ENCODE measurements around the gene SLC5A2.

Gene SLC5A2

DNA sequence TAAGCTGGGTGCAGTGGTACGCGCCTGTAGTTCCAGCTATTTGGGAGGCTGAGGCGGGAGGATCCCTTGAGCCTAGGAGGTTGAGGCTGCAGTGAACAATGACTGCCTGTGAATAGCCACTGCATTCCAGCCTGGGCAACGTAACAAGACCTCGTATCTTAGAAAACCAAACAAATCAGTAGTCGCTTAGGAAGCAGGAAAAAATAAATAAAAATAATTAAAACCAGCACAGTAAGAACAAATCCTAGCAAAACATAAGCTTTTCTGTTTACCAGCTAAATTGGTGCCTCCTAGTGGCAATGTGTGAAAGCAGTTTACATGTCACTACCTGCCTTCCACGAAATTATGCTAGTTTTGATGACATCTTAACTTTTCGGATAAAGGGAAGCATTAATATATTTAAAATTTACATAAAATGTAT, 22.3 kb upstream of the SLC5A2 start:
- DNase-seq, result no peak

DNA sequence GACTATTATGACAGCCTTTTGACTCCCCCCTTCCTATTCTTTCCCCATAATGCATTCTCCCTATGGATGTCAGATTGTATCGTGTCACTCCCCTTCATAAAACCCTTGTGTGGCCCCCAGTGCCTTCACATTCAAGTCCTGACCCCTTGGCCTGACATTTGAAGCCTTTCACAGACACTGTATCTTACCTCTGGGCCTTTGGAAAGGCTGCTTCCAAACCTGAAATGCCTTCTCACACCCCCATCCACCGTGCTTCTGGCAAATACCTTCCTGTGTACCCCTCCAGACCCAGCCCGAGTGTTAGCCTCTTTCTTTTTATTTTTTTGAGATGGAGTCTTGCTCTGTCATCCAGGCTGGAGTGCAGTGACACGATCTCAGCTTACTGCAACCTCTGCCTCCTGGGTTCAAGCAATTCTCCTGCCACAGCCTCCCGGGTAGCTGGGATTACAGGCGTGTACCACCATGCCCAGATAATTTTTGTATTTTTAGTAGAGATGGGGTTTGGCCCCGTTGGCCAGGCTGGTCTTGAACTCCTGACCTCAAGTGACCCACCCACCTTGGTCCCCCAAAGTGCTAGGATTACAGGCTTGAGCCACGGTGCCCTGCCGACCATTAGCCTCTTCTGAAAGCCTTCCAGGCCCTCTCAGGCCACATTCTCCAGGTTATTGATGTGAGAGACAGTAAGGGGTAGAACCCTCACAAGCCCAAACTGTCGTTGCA, 21.6 kb upstream of the SLC5A2 start:
- DNase-seq, result no peak

DNA sequence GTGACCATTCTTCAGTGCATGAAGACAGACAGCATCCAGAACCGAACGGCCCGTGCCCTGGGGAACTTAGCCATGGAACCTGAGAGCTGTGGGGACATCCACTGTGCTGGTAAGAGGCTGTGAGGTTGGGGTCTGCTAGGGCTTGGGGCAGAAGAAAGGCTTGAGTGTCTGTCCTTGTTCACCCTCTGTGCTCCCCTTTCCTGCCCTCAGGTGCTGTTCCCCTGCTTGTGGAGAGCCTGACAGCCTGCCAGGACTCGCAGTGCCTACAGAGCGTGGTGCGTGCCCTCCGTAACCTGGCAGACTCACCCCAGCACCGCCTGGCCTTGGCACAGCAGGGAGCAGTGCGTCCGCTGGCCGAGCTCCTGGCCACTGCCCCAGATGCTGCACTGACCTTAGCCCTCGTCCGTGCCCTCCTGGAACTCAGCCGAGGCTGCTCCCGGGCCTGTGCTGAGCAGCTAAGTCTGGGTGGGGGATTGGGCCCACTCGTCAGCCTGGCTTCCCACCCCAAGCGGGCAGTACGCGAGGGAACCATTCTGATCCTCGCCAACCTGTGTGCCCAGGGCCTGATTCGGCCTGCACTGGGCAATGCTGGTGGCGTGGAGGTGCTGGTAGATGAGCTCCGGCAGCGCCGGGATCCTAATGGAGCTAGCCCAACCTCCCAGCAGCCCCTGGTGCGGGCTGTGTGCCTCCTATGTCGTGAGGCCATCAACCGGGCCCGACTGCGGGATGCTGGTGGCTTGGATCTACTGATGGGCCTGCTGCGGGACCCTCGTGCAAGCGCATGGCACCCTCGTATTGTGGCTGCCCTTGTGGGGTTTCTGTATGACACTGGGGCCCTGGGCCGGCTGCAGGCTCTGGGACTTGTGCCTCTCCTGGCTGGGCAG, 20.8 kb upstream of the SLC5A2 start:
- DNase-seq, result no peak

DNA sequence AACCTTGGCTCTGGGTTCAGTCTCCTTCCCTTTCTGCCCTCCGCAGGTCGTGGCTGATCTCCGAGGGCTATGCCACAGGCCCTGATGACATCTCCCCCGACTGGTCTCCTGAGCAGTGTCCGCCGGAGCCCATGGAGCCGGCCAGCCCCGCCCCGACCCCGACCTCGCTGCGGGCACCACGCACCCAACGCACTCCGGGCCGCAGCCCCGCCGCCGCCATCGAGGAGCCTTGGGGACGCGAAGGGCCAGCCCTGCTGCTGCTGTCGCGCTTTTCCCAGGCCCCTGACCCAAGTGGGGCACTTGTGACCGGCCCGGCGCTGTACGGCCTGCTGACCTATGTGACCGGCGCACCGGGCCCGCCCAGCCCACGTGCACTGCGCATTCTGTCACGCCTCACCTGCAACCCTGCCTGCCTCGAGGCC, 18.6 kb upstream of the SLC5A2 start:
- DNase-seq, result no peak

DNA sequence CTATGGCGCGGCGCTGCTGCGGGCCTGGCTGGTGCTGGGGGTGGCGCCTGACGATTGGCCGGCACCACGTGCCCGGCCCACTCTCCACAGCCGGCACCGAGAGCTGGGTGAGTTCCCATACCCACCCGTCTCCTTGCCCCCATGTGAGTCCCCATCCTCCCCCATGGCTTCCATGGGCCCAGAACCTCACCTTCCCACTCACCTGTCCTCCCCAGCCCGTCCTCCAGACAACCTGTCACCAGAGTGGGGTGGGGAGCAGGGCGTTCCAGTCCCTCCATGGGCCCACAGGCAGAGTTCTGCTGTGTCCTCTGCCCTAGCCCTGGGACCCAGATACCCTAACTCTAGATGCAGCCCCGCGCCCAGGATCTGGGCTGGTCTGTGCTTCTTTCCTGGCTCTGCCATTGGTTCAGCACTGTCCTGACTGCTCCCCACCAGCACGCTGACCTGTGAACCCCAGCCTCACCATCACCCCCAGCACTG, 18.1 kb upstream of the SLC5A2 start:
- no peak for DNase-seq

DNA sequence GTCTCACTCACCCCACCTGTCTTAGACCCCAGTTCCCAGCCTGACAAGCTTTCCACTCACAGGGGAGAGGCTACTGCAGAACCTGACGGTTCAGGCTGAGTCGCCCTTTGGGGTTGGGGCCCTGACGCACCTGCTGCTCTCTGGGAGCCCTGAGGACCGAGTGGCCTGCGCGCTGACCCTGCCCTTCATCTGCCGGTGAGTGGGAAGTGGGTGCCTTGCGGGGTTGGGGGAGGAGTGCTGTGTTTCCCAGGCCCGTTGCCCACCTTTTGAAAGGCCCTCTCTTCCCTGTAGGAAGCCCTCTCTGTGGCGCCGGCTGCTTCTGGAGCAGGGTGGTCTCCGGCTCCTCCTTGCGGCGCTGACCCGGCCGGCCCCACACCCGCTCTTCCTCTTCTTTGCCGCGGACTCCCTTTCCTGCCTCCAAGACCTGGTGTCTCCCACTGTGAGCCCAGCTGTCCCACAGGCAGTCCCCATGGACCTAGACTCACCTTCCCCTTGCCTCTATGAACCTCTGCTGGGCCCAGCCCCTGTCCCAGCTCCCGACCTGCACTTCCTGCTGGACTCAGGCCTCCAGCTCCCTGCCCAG, 17.0 kb upstream of the SLC5A2 start:
- no peak for DNase-seq

DNA sequence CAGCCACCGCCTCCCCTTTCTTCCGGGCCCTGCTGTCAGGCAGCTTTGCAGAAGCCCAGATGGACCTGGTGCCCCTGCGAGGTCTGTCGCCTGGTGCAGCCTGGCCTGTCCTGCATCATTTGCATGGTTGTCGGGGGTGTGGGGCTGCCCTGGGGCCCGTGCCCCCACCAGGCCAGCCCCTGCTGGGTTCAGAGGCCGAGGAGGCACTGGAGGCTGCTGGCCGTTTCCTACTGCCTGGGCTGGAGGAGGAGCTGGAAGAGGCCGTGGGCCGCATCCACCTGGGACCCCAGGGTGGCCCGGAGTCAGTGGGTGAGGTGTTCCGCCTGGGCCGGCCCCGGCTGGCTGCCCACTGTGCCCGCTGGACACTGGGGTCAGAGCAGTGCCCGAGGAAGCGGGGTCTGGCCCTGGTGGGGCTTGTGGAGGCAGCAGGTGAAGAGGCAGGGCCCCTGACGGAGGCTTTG, 16.5 kb upstream of the SLC5A2 start:
- DNase-seq, result no peak

DNA sequence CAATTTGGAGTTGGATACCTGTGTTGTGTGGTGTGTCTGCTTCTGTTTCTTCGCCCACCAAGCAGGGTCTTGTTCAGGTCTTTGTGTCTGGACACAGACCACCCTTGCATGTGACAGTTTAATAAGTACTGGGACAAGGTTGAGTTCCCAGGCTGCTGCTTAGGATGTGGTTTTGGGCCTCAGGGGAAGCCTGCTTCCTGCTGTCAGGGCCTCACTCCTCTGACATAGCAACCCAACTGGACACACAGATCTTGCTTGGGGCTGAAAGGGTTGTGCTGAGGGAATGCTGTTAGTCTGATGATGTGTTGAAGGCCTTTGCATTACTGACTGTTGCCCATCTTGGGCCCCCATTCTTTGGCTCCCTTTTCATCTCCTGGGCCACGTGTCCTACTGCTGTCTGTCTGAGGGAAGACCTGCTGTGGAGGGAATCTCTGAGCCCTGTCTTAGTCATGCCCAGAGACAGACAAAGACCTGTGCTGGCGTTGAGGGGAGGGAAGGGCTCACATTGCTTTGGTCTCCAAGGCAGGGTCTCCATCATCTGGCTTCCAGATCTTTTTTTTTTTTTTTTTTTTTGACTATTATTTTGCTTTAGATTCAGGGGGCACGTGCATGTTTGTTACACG, 15.7 kb upstream of the SLC5A2 start:
- no peak for DNase-seq

DNA sequence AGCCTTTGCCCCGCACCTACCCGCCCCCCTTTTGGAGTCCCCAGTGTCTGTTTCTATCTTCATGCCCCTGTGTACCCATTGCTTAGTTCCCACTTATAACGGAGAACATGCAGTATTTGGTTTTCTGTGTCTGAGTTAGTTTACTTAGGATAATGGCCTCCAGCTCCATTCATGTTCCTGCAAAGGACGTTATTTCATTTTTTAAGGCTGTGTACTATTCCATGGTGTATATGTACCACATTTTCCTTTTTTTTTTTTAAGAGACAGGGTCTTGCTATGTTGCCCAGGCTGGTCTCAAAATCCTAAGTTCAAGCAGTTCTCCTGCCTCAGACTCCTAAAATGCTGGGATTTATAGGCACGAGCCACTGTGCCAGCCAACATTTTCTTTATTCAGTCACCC, 15.1 kb upstream of the SLC5A2 start:
- DNase-seq, result no peak

DNA sequence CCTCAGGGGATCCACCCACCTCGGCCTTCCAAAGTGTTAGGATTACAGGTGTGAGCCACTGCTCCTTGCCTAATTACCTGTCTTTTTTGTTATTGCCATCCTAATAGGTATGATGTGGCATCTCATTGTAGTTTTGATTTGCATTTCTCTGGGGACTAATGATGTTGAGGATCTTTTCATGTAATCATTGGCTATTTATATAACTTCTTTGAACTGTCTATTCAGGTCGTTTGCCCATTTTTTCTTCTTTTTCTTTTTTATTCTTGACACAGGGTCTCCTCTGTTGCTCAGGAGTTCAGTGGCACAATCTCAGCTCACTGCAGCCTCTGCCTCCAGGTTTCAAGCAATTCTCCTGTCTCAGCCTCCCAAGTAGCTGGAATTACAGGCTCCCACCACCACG, 12.3 kb upstream of the SLC5A2 start:
- no peak for DNase-seq

DNA sequence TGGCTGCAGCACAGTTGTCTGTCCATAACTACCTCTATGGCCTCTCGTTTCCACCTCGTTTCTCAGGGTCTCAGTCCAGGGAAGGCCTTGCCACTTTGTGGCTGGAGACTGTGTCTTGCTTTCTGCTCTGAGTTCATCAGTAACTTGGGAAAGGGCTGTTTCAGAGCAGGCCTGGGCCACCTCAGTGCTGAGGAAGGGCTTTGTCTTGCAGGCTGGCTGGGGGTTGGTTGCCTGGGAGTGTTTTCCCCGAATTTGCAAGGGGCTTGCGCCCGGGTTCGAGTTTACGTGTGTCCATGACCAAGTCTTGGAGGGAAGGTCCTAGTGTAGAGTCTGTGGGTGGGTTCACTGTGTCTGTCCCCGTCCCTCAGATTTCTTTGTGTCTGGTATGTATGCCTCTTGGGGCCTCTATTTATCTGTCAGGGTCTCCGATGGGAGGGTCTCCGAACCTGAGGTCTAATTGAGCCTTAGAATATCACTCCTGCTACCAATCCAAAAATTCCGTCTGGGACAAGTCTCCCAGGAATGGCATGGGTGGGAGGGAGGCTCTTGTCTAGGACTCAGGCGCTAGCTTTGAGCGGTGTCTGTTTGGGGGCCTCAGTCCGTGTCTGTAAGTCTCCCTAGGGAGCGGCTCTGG, 11.6 kb upstream of the SLC5A2 start:
- no peak for DNase-seq

DNA sequence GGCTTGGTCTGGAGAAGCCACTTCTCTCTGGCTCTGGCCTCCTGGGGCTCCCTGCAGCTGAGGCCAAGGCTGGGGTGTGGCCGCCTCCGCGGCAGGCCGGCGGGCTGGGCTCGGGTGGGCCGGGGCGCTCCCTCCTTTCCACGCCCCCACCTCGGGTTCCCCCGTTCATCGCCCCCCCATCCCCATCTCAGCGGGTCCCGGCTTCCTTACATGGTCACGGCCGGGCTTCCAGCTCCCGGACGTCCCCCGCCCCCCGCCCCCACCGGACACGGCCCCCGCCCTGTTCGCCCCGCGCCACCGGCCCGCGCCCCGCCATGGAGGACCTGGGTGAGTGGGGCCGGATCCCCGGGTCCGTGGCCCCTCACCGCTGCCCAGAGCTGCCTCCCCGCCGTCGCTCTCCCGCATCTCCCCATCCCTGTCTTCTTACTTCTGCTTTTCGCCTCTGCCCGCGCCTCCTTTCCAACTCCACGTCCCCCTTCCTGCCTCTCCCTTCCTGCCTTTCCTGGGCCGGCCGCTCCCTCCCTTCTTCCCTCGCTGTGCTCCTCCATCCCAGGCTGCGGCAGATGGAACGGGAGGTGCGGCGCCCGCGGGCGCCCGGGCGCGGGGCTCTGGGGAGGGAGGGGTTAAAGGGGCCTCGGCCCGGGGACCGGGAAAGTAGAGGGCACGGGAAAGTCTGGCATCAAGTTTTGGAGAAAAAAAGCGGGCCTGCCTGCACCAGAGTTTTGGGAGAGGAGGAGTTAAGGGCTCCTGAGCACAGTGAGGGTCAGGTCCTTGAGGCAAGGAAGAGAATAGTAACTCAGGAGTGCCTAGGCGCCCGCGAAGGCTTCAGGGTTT, 10.8 kb upstream of the SLC5A2 start, which contains the start of gene TGFB1I1:
Gene TGFB1I1 (plus strand): TSS at position 278 of the 834 bp plus-strand sequence. CDS start 37 bp downstream, at position 315.
- no peak for DNase-seq

DNA sequence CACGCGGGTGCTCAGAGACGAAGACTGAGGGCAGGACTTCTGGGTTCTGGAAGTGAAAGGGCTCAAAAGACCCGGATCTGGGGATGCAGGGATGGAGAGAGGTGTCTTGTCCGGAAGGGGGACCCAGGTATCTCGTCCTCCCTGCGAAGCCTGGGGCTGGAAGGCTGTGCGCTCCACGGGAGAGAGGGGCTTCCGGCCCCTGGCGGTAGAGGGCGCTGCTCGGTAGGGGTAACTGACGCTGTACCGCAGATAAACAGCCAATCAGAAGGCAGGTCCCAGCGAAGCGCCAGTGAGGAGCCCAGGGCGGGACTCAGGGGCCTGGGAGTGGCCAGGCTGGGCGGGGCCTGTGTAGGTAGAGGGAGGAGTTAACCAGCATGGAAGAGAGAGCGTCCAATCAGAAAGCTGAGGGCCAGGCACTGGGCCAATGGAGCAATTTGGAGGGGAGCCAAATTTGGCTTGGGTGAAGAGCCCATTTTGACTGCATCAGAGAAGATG, 10.2 kb upstream of the SLC5A2 start:
- DNase-seq, result peak in 1 of 2 donors; percentile 57

DNA sequence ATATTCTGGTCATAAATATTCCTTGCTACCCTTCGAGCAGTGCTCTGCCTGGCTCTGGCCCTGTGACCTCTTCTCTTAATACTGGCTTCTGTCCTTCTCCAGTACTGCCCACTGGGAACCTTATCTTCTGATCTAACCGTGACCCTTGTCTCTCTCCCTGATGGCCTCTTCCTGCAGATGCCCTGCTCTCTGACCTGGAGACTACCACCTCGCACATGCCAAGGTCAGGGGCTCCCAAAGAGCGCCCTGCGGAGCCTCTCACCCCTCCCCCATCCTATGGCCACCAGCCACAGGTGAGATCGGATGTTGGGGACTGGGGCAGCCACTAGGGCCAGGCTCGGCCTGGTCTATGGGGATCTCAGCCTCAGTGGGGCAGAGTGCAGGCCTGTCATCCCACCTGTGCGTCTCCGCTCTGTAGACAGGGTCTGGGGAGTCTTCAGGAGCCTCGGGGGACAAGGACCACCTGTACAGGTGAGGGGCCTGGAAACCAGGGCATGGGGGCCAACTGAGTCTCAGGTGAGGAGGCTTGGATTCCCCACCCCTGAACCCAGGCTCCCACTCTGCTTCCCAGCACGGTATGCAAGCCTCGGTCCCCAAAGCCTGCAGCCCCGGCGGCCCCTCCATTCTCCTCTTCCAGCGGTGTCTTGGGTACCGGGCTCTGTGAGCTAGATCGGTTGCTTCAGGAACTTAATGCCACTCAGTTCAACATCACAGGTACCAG, 9.5 kb upstream of the SLC5A2 start:
- no peak for DNase-seq

DNA sequence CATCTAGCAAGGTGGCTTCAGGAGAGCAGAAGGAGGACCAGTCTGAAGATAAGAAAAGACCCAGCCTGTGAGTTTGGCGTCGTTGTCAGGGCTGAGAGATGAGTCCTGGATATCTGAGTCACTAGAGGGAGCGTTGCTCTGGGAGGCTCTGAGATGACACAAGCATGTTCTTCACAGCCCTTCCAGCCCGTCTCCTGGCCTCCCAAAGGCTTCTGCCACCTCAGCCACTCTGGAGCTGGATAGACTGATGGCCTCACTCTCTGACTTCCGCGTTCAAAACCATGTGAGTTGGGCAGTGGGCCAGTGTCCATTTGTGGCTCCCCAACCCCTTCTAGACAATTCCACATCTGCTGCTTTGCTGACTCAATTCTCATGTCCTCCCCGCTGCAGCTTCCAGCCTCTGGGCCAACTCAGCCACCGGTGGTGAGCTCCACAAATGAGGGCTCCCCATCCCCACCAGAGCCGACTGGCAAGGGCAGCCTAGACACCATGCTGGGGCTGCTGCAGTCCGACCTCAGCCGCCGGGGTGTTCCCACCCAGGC, 8.7 kb upstream of the SLC5A2 start:
- DNase-seq, result no peak

DNA sequence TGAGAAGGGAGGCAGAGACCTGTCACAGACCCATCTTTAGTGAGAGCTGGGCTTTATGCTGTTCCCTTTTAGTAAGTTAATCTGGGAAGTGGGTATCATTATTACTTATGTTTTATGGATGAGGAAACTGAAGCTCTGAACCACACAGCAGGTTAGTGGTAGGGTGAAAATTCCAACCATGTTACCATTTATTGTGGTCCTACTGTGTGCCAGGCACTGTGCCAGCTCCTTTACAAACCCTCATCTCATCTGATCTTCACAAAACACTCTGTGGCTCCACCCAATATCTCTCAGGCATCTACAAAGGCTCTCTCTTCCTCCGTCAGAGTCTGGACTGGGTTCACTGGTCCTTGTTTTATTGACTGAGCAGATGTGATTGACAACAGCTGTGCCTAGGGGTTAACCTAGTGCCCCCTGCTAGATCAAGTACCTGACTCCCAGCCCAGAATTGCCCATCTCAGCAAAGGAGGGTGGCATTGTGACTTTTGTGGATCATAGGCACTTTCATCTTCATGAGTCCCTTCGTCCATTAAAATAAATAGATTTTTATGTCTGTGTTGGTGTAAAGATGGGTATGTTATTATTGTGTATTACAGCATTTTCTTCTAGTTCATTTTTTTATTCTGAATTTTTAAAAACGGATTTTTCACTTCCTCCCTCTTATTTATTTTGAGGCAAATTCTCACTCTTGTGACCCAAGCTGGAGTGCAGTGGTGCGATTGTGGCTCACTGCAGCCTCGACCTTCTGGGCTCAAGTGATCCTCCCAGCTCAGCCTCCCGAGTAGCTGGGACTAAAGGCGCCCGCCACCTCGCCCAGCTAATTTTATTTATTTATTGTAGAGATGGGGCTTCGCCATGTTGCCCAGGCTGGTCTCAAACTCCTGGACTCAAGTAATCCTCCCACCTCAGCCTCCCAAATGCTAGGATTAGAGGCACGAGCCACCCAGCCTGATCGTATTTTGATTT, 7.9 kb upstream of the SLC5A2 start:
- no peak for DNase-seq

DNA sequence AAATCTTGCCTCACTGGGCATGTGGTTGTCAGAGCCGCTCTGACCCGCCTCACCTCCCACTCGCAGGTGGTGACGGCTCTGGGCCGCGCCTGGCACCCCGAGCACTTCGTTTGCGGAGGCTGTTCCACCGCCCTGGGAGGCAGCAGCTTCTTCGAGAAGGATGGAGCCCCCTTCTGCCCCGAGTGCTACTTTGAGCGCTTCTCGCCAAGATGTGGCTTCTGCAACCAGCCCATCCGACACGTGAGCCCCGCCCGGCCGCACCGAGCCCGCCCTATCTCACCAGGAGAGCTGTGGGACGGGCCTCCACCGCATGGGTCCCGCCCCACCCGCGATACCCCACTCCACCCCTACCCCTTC, 7.0 kb upstream of the SLC5A2 start:
- DNase-seq, result no peak

DNA sequence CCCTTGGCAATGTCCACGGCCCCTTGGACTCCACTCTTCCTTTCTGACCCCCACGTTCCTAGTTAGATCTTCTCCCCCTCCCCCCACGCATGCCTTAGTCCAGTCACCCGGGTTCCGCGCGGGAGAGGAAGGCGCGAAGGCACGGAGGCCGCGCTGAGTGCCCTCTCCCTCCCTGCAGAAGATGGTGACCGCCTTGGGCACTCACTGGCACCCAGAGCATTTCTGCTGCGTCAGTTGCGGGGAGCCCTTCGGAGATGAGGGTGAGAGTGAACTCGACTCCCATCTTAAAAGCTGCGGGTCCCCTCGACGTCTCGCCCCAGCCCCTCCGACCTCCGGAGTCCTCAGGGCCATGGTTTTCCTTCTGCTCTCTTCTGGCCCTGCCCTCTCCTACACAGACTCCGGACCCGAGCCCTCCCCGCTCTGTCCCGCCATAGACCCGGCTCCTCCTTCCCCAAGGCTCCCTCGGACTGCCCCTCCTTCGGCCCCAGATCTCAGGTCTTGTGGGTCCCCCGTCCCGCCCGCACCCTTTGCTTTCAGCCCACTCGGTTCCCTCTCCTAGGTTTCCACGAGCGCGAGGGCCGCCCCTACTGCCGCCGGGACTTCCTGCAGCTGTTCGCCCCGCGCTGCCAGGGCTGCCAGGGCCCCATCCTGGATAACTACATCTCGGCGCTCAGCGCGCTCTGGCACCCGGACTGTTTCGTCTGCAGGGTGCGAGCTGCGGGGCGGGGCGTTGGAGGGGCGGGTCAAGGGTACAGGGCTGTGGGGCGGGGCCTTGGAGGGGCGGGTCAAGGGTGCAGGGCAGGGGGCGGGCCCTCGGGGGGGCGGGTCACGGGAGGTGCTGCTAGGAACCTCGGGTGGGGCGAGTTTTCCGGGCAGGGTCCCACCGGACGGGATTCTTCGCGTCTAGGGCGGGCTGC, 6.4 kb upstream of the SLC5A2 start:
- peak; percentile 80 to 85 for DNase-seq

All from stimulated activated CD4-positive, alpha-beta T cell treated with anti-CD3 and anti-CD28 coated beads, Interleukin-2, amount 100 ng/mL, for 48 hours (primary cell).